HTERT RPE-1 (cell line): Measurements from ENCODE around the gene TPK1.

Source experiments
- in situ Hi-C: fragments of 300-500 bp; cut with MboI; formaldehyde crosslinking; loops from 4 replicates; pipeline ENCODE4 v1.14.3; 2020; ENCODE audit warnings: low sequenced_read_pairs

Gene TPK1

GRCh38 chr7:144835652-144836544, at the start of gene TPK1:
Gene TPK1 (minus strand): TSS chr7:144836053. CDS start chr7:144835602, 451 bp downstream.
- in situ Hi-C loops = no loop called here

- in situ Hi-C loops = no loop called here
Measured at GRCh38 chr7:144885478-144885877, 49.6 kb upstream of the TPK1 start.

- in situ Hi-C loops = no loop called here
Measured at GRCh38 chr7:144884896-144885295, 49.0 kb upstream of the TPK1 start.

DNA sequence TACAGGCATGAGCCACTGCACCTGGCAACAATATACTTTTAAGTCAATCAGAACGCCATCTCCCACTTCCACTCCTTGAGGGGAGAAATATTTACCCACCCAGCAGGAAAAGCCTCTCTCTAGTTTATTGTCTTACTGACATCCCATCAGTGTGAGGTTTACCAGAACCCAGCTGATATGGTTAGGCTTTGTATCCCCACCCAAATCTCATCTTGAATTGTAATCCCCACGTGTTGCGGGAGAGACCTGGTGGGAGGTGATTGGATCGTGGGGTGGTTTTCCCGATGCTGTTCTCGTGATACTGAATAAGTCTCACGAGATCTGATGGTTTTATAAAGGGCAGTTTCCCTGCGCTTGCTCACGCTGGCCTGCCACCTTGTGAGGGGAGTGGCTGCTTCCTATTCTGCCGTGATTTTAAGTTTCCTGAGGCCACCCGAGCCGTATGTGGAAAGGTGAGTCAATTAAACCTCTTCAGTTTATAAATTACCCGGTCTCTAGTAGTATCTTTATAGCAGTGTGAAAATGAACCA, 37.5 kb upstream of the TPK1 start:
- in situ Hi-C loops = no loop called here

DNA sequence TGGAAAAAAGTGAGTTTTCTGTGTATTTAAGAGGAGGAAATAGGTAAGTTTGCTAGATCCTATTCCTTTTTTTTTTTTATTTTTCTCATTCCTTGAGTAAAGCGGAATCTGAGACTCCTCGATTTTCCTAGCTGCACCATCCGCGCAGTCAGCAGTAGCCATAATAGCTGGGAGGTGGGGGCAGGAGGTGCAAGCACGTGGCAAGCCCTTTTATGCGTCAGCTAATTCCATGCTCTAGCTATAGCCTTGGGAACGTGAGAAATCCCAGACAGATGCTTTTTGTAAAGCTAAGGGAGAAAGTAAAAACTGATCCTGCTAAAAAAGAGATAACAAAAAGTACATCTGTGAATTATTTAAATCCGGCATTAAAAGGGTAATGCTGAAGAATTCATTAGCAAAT, 33.2 kb upstream of the TPK1 start:
- in situ Hi-C loops = no loop called here

- in situ Hi-C loops = no loop called here
Measured at GRCh38 chr7:144866189-144866588, 30.3 kb upstream of the TPK1 start.

DNA sequence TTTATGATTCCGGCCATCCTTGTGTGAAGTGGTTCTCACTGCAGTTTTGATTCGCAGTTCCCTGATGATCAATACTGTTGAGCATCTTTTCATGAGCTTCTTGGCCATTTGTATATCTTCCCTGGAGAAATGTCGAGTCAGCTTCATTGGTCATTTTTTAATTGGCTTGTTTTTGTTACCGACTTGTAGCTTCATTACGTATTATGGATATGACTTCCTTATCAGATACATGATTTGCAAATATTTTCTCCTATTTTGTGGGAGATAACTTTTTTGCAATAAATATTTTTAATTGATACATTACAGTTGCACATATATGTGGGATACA, 27.4 kb upstream of the TPK1 start:
- in situ Hi-C loops = no loop called here

- in situ Hi-C loops = no loop called here
Measured at GRCh38 chr7:144862612-144863319, 26.9 kb upstream of the TPK1 start.

- in situ Hi-C loops = no loop called here
Measured at GRCh38 chr7:144859739-144860138, 23.9 kb upstream of the TPK1 start.

DNA sequence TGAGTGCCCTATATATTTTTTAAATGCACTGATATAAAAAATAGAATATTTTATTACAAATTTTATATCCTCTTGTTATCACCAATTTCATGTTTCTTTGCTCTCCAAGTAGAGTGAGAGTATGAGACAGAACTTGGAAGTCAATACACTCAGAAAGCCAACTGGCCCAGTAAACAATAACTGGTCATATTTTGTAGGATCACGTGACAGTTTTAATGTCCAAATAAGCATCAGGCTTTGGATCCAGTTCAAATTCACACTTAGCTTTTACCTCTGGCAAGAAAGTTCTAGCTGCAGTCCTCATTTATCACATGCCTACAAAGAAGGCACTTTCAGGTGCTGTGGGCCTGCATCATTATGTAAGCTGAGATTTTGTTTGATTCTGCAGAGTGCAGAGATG, 21.6 kb upstream of the TPK1 start:
- in situ Hi-C loops = no loop called here

- in situ Hi-C loops = no loop called here
Measured at GRCh38 chr7:144854839-144855424, 19.1 kb upstream of the TPK1 start.

DNA sequence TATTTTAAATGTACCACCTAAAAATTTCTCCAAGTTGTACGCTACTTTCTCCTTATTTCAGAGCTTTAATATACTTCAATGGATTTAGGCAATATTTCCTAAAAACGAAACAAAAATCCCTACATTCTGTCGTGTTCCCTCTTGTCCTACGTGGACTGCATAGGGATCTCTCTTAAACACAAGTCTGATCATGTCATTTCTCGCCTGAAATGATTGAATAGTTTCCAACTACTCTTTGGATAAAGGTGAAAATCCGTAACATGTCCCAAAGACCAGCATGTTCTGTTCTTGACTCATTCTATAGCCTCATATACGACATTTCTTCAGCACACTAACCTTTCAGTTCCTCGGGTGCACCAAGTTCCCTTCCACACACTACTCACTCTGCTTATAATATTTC, 17.7 kb upstream of the TPK1 start:
- in situ Hi-C loops = no loop called here

DNA sequence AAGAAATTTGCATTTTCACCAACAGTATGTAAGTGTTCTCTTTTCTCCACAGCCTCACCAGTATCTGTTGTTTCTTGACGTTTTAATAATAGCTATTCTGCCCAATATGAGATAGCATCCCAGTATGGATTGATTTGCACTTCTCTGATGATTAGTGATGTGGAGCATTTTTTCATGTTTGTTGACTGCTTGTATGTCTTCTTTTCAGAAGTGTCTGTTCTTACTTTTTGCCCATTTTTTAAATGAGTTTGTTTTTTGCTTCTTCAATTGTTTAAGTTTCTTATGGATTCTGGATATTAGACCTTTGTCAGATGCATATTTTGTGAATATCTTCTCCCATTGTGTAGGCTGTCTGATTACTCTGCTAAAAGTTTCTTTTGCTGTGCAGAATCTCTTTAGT, 12.2 kb upstream of the TPK1 start:
- in situ Hi-C loops = no loop called here

DNA sequence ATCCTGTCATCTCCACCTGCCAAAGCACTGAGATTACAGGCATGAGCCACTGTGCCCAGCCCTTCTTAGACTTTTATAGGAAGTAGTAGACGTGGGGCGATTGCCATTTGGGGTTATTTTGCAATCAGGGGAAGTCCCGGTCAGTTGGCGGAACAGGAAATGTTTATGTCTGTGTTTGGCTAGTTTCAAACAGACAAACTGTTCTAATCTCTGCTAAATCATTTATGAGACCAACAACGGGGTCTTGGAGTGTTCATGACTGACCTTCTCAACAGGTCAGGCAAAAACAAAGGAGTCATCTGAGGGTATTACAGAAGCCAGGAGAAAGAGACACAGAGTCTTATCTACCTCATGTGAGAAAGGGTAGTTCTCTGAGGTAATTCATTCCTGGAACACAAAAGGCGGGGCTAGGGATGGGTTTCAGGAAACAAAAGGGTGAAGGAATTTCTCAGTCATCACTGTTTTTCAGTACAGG, 6.6 kb upstream of the TPK1 start:
- in situ Hi-C loops = no loop called here

GRCh38 chr7:144836545-144836842, 641 bp upstream of the TPK1 start:
- in situ Hi-C loops = no loop called here

DNA sequence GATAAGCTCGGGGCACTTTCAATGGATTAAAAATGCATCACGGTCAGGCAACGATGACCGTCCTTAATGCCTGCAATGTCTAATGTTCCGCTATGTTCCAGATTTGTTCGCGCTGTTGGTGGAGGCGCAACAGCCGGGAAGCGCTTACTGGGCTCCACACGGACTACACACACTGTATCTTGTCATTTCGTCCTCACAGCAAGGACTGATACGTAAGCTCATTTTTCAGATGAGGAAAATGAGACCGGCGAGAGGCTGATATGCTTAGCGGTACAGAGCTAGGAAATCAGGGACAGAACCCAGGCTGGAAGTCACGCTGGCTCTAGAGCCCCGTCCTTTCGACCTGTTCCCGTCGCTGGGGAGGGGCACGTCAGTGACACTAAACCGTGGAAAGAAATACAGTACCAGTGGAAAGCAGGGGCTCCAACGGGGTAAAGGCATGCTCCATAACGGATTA, 670 bp downstream of the TPK1 start:
- in situ Hi-C loops = no loop called here

DNA sequence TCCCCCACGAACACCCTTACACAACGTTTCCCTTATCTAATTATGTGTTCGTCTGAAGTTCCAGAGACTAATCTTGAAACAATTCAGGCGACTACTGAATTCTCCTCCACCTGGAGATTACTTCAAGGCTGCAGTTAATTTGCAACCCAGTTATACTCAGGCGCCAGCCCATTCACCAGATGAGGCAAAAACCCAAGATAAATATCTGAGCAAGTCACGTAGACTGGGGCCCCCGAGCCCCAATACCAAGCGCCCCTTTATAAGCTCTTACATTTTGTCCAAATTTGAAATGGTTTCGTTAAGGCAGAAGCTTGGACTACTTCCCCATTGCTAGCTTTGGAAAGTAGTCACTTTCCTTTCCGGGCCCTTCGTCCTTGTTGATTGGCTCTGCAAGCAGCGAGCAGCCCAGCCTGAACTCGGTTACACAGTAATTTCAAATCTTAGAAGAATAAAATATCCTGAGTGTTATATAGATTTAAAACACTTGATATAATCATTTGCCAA, 1.2 kb downstream of the TPK1 start:
- in situ Hi-C loops = no loop called here

DNA sequence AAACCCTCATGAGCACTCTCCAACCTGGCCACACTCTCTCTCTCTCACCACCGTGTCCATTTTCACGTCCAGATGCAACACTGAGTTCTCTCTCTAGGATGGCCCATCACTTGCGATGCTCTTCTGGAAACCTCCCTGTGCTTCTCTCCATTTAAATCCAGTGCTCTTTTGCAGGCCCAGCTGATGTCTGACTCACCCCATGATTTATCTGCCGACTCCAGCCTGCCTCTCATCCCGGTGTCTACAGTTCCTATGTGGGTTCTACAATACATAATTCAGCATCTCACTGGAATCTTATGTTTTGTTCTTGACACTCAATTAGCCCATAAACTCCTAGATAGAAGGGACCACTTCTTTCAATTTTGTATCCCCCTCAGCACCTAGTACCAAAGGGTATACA, 5.0 kb downstream of the TPK1 start:
- in situ Hi-C loops = no loop called here

GRCh38 chr7:144830024-144830785, 5.6 kb downstream of the TPK1 start:
- in situ Hi-C loops = no loop called here

- in situ Hi-C loops = no loop called here
Measured at GRCh38 chr7:144827621-144828020, 8.2 kb downstream of the TPK1 start.

GRCh38 chr7:144826208-144826607, 9.6 kb downstream of the TPK1 start:
- in situ Hi-C loops = no loop called here
